Measurements from ENCODE around the gene DBN1. TPM values are rescaled to one million over a fixed set of nuclear protein-coding genes. Genes with fewer than 3 reads are reported as not detected.
A peak's percentile ranks its signal among the peaks of the same experiment; 100 is the strongest.
"Not testable (repeated sequence)": the region's sequence is repeated elsewhere in the genome, so short reads cannot be mapped to it uniquely, and the experiment has no call there.

DBN1 gene
- total RNA-seq, 1 experiment from 2014 or later, result 29.7 TPM

DNA sequence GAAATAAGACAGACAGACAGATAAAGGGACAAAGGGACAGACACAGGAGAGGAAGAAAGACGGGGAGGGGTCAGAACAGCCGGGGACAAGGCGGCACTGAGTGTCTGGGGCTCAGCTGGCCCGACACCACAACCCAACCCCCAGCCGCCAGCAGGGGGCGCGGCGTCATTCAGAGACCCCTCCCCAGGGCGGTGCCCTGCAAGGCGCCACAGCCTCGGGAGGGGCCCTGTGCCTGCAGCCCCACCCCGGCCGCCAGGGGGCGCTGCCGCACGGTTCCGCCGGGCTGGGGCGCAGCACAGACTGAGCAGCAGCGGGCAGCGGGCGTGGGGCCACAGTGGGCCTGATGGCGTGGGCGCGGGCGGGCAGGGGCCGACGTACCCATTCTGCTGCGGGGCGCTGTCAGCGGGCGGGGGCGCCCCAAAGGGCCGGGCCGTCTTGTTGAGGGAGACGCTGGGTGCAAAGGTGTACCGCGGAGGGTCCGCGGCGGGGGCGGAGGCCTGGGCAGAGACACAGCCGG lies 18.1 kb upstream of the DBN1 start:
- DNase-seq (ENCODE audit: low read depth), result no peak

GRCh38 chr5:177490992-177491391 lies 17.6 kb upstream of the DBN1 start:
- no peak for DNase-seq (ENCODE audit: low read depth)

DNA sequence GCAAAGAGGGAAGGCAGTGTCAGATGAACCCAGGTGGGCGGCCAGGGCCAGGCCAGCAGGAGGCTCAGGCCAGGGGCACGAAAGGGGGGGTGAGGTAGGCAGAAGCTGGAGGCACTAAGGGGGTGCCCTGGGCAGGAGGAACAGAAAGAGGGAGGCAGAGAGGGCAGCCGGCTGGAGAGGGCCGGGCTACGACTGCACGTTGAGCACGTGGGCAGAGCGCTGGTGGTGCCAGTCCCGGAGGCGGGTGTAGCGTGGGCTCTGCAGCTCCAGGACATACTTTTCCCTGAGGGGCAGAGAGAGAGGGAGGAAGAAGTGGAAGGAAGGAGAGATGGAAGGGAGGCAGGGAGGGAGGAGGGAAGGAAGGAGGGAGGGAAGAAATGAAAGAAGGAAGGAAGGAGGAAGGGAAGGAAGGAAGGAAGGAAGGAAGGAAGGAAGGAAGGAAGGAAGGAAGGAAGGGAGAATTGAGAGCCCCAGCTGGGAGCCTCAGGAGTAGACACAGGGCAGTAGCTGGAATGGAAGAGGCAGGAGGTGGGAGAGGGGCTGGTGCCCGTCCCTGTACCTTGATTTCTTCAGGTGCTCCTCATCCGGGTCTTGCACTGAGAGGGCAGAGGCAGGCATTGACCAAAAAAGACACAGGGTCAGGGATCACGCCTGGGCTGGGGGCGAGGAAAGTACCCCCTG lies 17.0 kb upstream of the DBN1 start:
- no peak for DNase-seq (ENCODE audit: low read depth)

GRCh38 chr5:177489119-177489716 lies 15.8 kb upstream of the DBN1 start:
- no peak for DNase-seq (ENCODE audit: low read depth)

- DNase-seq (ENCODE audit: low read depth), result no peak
Measured at GRCh38 chr5:177487975-177488374, 14.5 kb upstream of the DBN1 start.

- no peak for DNase-seq (ENCODE audit: low read depth)
Measured at GRCh38 chr5:177487144-177487543, 13.7 kb upstream of the DBN1 start.

- no peak for DNase-seq (ENCODE audit: low read depth)
Measured at GRCh38 chr5:177486256-177486655, 12.8 kb upstream of the DBN1 start.

GRCh38 chr5:177485753-177486152 lies 12.3 kb upstream of the DBN1 start:
- not testable (repeated sequence) for DNase-seq (ENCODE audit: low read depth)

GRCh38 chr5:177484902-177485549 lies 11.6 kb upstream of the DBN1 start:
- DNase-seq (ENCODE audit: low read depth), result no peak

- no peak for DNase-seq (ENCODE audit: low read depth)
Measured at GRCh38 chr5:177483994-177484901, 10.8 kb upstream of the DBN1 start.

GRCh38 chr5:177483042-177483441 lies 9.6 kb upstream of the DBN1 start:
- no peak for DNase-seq (ENCODE audit: low read depth)

DNA sequence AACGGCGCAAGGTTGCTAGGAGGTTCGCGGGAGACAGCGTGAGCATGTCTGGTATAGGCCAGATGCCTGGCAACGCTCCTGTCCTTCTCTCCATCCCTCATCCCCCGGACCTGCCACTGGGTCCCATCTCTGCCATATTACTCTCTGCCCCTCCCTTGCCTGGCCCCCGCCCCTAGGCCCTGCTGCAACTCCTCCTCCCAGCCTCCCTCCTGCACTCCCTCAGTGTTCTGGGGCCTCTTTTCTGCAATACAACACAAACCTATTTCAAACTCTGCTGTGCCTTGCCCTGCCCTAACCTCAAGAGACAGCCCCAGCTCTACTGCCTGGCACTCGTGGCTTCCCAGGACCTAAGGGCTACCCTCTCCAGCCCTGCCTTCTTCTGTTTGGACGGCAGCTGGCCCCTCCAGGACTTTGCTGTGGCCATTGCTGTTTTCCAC lies 8.9 kb upstream of the DBN1 start:
- DNase-seq (ENCODE audit: low read depth), result no peak

DNA sequence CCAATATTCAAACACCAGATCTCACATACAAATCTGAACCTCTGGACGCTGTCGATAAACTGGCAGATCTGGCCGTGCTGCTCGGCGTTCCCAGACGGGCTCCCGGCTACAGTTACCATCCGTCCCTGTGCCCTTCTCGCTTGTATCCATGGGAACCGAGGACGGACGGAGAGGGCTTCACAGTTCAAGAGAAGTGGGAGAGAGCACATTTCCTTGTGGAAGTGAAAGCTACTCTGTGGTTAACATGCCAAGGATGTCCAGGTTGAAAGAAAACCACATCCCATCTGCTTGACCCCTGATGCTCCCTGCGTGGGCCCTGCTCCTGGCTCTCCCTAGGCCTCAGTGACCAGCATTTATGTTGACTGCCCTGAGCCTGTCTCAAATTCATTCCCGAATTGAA lies 6.3 kb upstream of the DBN1 start:
- DNase-seq (ENCODE audit: low read depth), result peak; percentile 70

- no peak for DNase-seq (ENCODE audit: low read depth)
Measured at GRCh38 chr5:177478711-177479646, 5.5 kb upstream of the DBN1 start.

- no peak for DNase-seq (ENCODE audit: low read depth)
Measured at GRCh38 chr5:177477701-177478477, 4.5 kb upstream of the DBN1 start.

GRCh38 chr5:177476531-177477233 lies 3.2 kb upstream of the DBN1 start:
- DNase-seq (ENCODE audit: low read depth), result no peak

DNA sequence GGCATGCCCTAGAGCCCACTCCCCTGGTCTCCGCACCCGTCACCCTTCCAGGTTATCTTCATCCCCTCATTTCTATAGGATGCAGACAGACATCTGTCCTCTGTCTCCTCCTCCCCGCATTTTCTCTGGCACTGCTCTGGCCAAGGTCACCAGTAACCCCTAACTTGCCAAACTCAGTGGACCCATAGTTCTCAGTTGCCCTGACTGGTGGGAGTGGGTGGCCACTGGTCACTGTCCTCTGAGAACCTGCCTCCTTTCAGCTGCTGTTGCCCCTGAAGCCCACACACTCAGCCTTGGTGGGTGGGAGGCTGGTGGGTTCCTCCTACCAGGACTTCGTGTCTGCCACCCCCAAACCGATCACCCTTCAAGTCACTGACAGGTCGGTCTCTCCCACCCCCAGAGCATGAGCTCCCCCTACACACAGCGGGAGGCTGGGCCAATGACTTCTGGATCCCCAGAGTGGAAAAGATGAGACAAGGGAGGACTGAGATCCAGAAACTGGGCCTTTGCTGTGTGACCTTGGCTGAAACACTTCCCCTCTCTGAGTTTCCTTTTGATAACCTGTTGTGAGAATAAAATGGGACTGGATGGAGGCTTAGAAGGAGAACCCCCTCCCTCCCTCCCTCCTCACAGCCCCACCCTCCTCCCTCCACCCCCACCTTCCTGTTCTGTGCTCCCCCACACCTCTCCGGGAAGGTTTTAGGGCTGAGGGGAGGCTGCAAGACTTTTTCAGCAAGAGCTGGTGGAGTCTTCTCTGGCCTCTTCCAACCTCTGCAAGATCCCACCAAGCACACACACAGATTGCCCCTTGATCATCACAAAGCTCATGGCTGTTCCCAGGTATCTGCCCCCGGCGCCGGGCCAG lies 2.4 kb upstream of the DBN1 start:
- no peak for DNase-seq (ENCODE audit: low read depth)

- no peak for DNase-seq (ENCODE audit: low read depth)
Measured at GRCh38 chr5:177474846-177475562, 1.6 kb upstream of the DBN1 start.
